ENCODE measurements around the gene SYT3. TPM values are rescaled to one million over a fixed set of nuclear protein-coding genes. Genes with fewer than 3 reads are reported as not detected.
"Not testable (repeated sequence)": the region's sequence is repeated elsewhere in the genome, so short reads cannot be mapped to it uniquely, and the experiment has no call there.

The SYT3 gene
- total RNA-seq, 1 donor from 2014 or later, result 0.82 TPM

DNA sequence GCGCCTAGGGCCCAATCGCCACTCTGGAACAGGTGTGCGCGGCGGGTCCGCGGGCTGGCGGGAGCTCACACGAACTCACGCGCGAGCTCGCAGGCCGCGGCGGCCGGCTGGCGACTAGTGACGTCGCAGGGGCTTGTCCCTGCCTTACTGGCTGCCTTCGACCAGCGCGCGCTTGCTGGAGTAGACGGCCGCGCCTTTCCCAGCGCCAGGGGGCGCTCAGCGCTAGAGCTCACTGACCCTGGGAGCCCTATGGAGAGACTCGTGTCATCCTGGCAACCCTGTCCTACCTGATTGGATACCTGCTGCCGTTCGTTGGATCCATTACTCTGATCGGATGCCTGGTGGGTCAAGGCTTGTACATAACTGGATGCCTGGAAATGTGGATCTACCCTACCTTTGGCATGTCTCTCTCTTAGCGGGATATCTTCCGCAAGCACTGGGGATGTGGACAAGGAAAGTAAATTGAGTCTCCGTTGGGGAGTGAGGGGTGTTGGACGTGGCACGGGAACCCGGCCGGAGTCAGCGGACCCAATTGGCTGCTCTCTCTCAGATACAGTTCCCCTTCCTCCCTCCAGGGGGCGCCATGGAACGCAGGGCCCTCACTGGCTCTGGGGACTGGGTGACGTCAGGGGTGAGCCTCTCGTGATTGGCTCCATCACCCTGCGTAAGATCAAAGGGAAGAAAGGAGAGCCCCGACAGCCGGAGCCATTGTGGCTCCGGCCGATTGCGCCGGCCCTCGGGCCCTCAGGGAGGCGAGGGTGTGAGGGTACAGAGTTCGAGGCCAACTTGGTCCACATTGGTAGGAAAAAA lies 35.2 kb downstream of the SYT3 start:
- DNase-seq (ENCODE audit: extremely low read depth, low read depth, low spot score), result not testable (repeated sequence)

DNA sequence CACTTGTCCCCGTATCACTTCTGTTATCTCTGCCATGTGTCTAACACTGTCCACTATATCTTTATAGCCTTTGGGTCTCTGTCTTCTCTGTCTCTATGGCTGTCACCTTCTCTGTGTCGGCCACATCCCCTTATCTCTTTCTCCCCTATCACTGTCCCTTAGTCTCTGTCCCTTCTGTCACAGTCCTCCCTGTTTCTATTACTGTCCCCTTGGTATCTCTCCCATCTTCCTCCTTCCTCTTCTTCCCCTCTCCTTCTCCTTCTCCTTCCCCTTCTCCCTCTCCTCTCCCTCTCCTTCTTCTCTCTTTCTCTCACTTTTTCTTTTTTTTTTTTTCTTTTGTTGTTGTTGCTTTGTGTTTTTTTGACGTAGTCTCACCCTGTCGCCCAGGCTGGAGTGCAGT lies 36.7 kb downstream of the SYT3 start:
- no peak for DNase-seq (ENCODE audit: extremely low read depth, low read depth, low spot score)

DNA sequence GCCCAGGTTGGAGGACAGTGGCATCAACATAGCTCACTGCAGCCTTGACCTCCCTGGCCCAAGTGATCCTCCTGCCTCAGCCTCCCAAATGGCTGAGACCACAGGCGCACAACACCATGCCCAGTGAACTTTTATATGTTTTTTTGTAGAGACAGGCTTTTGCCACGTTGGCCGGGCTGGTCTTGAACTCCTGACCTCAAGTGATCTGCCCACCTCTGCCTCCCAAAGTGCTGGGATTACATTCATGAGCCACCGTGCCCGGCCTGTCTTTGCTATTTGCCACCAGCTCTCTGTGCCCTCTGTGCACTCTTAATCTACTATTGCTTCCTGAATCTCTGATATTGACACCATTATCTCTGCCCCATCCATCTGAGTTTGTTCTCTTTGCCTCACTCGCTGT lies 37.2 kb downstream of the SYT3 start:
- no peak for DNase-seq (ENCODE audit: extremely low read depth, low read depth, low spot score)

DNA sequence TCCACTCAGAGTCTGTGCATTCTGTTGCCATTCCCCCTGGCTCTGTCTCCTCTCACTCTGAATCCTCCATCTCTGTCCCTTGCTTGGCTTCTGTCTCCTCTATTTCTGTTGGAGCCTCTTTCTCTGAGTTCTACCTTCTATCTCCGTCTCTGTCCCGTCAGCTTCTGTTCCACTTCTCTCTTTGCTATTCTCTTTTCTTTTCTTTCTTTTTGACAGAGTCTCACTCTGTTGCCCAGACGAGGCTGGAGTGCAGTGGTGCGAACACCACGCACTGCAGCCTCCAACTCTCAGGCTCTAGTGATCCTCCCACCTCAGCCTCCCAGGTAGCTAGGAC lies 37.6 kb downstream of the SYT3 start:
- DNase-seq (ENCODE audit: extremely low read depth, low read depth, low spot score), result no peak

DNA sequence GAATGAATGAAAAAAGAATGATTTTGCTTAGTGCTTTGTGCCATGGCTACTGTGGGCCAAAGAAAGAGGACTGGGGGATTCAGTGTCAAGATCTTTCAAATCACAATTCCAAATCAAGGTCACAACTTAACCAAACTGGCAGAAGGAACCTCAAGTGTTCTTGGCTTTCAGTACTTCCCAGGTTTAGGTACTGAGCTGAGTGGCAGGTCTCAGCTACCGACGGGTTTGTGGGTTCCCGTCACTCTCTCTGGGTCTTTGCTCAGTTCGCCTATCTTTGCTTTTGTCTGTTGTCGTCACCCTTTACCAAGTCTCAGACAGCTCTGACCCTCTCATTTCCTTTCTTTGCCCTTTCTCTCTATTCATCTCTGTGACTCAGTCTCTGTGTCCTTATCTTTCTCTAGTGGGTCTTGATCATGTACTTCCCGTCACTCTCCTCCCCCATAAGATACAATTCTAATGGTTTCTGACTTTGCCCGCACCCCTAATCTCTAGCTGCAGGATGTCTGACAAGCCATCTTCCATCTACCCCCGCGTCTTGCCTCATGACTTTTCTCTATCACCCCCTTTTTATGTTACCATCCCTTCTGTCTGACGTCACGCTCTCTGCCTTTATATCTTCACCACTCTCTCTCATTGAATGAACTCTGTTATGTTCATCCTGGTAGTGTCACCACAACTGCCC lies 38.1 kb downstream of the SYT3 start:
- DNase-seq (ENCODE audit: extremely low read depth, low read depth, low spot score), result no peak

DNA sequence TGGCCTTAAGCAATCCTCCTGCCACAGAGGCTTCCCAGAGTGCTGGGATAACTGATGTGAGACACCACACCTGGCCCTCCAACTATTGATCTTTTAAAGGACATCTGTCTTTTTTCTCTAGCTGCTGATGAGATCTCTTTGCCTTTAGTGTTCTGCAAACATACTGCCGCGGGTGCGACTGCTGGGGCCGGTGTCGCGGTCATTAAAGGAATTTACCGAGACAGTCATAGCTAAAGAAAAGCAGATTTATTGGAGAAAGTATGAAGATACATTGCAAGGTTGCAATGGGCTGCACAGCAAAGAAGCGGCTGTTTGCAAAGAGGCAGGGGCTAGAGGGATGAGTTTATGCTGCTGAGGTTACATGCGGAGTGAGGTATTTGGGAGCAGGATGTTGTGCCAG lies 40.3 kb downstream of the SYT3 start:
- DNase-seq (ENCODE audit: extremely low read depth, low read depth, low spot score), result no peak

DNA sequence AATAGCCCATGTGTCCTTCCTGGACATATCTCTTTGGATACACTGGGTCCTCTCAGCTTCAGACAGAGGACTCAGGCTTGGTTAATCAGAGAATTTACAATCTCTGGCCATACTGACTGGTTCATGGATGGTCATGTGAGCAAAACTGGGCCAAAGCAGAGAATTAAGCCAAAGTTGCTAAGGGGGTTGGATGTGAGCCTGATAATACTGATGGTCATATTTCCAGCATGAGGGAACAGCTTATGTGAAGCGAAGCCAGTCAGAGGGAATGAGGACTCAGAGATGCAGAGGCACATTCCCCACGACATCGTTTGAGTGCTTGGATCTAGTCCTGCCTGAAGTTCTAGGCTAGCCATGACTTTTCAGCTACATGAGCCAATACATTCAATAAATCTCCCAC lies 49.5 kb downstream of the SYT3 start:
- DNase-seq (ENCODE audit: extremely low read depth, low read depth, low spot score), result no peak

DNA sequence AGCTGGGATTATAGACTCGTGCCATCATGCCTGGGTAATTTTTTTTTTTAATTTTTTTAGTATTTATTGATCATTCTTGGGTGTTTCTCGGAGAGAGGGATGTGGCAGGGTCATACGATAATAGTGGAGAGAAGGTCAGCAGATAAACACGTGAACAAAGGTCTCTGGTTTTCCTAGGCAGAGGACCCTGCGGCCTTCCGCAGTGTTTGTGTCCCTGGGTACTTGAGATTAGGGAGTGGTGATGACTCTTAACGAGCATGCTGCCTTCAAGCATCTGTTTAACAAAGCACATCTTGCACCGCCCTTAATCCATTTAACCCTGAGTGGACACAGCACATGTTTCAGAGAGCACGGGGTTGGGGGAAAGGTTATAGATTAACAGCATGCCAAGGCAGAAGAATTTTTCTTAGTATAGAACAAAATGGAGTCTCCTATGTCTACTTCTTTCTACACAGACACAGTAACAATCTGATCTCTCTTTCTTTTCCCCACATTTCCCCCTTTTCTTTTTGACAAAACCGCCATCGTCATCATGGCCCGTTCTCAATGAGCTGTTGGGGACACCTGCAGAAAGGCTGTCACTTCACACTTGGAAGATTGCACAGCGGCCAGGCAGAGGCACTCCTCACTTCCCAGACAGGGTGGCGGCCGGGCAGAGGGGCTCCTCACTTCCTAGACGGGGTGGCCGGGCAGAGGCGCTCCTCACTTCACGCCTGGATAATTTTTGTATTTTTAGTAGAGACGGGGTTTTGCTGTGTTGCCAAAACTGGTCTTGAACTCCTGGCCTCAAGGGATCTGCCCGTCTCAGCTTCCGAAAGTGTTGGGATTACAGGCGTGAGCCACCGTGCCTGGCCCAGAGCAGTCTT lies 57.7 kb downstream of the SYT3 start:
- DNase-seq (ENCODE audit: extremely low read depth, low read depth, low spot score), result not testable (repeated sequence)

DNA sequence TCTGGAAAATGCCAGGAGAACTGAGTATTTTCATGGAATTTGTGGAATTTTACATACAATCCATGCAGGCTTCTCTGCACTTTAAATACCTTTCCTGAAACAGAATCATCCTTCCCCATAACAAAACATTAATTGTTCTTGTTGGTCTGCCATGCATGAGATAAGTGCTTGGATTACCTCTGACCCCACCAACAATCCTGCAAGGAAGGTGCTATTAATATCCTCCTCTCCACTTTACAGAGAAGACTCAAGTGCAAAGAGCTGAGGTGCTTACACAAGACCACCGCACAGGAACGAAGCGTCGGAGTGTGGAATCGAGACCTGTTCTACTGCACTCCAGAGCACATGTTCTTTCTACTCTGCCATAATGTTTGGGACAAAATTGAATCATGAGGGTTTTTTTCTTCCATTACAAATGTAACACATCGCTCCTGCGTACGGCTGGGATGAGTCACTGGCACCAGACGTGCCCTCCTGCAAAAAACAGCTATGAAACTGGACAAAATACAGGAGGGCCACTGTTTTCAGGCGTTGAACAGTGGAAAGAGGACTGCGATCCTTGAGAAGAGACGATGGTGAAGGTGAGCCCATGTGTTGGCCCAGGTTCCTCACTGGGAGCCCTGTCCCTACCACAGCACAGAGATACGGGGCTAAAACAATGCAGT lies 58.6 kb downstream of the SYT3 start:
- DNase-seq (ENCODE audit: extremely low read depth, low read depth, low spot score), result no peak

DNA sequence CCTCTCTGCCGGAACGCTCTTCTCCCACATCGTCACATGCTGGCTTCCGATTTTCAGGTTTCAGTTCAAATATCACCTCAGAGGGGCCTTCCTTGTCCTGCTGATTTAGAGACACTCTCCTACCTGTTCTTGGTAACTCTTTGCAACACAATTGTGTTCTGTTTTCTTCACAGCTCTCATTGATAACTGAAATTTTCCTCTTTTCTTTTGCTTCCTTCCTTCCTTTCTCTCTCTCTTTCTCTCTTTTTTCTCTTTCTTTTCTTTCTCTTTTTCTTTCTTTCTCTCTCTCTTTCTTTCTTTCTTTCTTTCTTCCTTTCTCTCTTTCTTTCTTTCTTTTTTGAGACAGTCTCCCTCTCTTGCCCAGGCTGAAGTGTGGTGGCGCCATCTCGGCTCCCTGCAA lies 59.4 kb downstream of the SYT3 start:
- DNase-seq (ENCODE audit: extremely low read depth, low read depth, low spot score), result no peak

DNA sequence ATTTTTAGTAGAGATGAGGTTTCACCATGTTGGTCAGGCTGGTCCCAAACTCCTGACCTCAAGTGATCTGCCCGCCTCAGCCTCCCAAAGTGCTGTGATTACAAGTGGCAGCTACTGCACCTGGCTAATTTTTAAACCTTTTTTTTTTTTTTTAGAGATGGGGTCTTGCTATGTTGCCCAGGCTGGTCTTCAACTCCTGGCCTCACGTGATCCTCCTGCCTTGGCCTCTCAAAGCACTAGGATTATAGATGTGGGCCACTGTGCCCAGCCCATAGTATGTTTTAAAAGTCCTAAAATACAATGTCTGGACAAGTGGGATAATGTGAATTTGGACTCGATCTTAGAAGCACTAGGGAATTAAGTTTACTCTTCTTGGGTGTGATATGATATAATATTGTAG lies 62.9 kb downstream of the SYT3 start:
- not testable (repeated sequence) for DNase-seq (ENCODE audit: extremely low read depth, low read depth, low spot score)

DNA sequence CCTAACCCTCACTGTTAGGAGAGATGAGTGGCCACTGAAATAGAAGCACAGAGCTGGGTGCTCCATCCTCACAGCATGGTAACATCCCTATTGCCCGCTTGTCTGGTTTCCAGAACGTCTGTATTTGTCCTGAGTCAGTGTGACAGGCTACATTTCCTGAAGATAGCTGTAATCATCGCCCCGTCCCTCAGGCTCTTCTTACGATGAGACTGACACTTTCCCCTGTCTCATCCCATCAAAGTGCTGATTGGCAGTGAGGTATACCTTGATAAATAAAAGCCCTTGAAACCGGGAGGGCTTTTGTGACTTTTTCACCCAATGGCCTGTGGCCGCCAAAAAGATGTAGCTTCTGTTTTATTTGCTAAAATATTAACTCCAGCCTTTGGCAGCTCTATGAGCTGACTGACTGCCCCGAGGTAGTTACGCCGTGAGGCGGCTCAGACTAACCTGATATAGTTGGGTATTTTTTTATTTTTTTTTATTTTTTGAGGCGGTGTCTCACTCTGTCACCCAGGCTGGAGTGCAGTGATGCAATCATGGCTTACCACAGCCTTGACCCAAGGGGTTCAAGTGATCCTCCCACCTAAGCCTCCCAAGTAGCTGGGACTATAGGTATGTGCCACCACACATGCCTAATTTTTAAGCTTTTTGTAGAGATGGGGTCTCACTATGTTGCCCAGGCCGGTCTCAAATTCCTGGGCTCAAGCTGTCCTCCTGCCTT lies 65.8 kb downstream of the SYT3 start:
- DNase-seq (ENCODE audit: extremely low read depth, low read depth, low spot score), result no peak

Other genes with a start within 250 kb of the SYT3 start
- gene SPIB, start 220.9 kb downstream of the SYT3 start, total RNA-seq, result not detected in 2 replicates
- not detected in 2 replicates for gene MYBPC2, start 207.0 kb downstream of the SYT3 start, total RNA-seq
- gene EMC10, start 163.4 kb downstream of the SYT3 start, total RNA-seq, result 120 and 121 TPM in 2 replicates
- 0.39 TPM in 1 of 2 replicates, not detected in the other for gene GARIN5A, start 163.0 kb downstream of the SYT3 start, total RNA-seq
- gene JOSD2, start 128.7 kb downstream of the SYT3 start, total RNA-seq, result 23.9 and 30.1 TPM in 2 replicates
- not detected in 2 replicates for gene ASPDH, start 126.0 kb downstream of the SYT3 start, total RNA-seq
- not detected in 2 replicates for gene LRRC4B, start 71.4 kb downstream of the SYT3 start, total RNA-seq
- gene C19orf81, start 9.6 kb upstream of the SYT3 start, total RNA-seq, result 3.1 and 9.0 TPM in 2 replicates
- 1.2 and 2.0 TPM in 2 replicates for gene SHANK1, start 79.9 kb upstream of the SYT3 start, total RNA-seq
- 14.4 and 16.2 TPM in 2 replicates for gene CLEC11A, start 83.5 kb upstream of the SYT3 start, total RNA-seq
- gene GPR32, start 130.6 kb upstream of the SYT3 start, total RNA-seq, result not detected in 2 replicates
- gene ACP4, start 150.5 kb upstream of the SYT3 start, total RNA-seq, result not detected in 2 replicates
- gene KLK1, start 183.9 kb upstream of the SYT3 start, total RNA-seq, result not detected in 2 replicates
- not detected in 2 replicates for gene KLK15, start 193.7 kb upstream of the SYT3 start, total RNA-seq
- gene KLK3, start 215.0 kb upstream of the SYT3 start, total RNA-seq, result not detected in 2 replicates
- gene KLK2, start 233.6 kb upstream of the SYT3 start, total RNA-seq, result not detected in 2 replicates